OCI-LY7 (cell line): Measurements from ENCODE around the gene AGK.

ENCODE experiments used
- CTCF ChIP-seq: fragments of 200-600 bp; sonication (generic); conservative IDR thresholded peaks from 2 replicates; pipeline ENCODE4 v1.5.1; 2014; ENCODE audit warnings: mild to moderate bottlenecking, antibody characterized with exemption, low read length, moderate library complexity, mixed read lengths
- EZH2phosphoT487 ChIP-seq: fragments of 200-600 bp; sonication (generic); IDR thresholded peaks from 2 replicates; pipeline ENCODE4 v1.6.1; 2018; ENCODE audit warnings: low read depth, borderline replicate concordance, mild to moderate bottlenecking, mixed run types, antibody characterized with exemption, low read length, moderate library complexity, mixed read lengths

GRCh38 chr7:141587304-141587703 is 36.1 kb downstream of the AGK start:
- no peak for TF ChIP-seq CTCF
- TF ChIP-seq EZH2phosphoT487 = no peak
